ENCODE data around the gene DRD3. TPM values are rescaled to one million over a fixed set of nuclear protein-coding genes. Genes with fewer than 3 reads are reported as not detected.

The DRD3 gene
- total RNA-seq, 1 donor from 2014 or later = not detected

DNA sequence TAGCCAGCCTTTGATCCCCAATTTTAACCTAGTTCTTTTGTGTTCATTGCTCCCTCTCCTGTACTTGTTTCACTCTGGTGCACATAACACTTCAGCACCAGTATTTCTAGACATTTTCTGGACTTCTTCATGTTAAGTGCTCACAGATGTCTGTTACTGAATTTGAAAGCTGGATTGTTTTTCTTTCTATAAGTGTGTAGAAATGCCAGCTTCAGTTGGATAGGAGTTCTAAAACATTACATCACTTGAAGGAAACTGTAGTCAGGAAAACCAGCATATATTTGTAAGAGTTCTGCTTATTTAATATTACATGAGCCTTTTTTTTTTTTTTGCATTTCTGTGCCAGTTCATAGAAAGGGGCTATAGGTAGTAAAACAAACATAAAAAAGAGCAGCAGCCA lies 100.7 kb downstream of the DRD3 start:
- Histone ChIP-seq H3F3A (ENCODE audit: low read depth) (no peaks in the 10 kb centered on the region), H4K20me1 (ENCODE audit: low read depth) (no peaks in the 10 kb centered on the region), H3K36me3 (peaks cover 17% of the 10 kb centered on the region), H3K9me3 (ENCODE audit: low read depth) (no peaks in the 10 kb centered on the region), H3K27me3 (no peaks in the 10 kb centered on the region), H3K27ac (no peak overlapping the region), H3K4me2 (no peak overlapping the region), H3K9ac (no peak overlapping the region), H3K79me2 (ENCODE audit: low read depth) (no peaks in the 10 kb centered on the region), H3K4me1 (no peaks in the 10 kb centered on the region), H2AFZ (replicated peaks) (no peak overlapping the region), H3K4me3 (no peak overlapping the region)
- Mint-ChIP-seq H3K27me3 (ENCODE audit: insufficient read depth, low read depth) (no peaks in the 10 kb centered on the region), H3K36me3 (peaks cover 40% of the 10 kb centered on the region), H3K27ac (no peak overlapping the region), H3K4me1 (no peaks in the 10 kb centered on the region), H3K4me3 (no peak overlapping the region), H3K9me3 (no peaks in the 10 kb centered on the region)
- TF ChIP-seq CTCF (IDR thresholded peaks at IDR 0.05) (no peak), EZH2phosphoT487 (IDR thresholded peaks at IDR 0.05) (no peak), EZH2 (IDR thresholded peaks at IDR 0.05) (no peak)
- DNase-seq (ENCODE audit: low spot score) = no peak

Other genes starting within 250 kb of the DRD3 start
- gene ZDHHC23, start 231.0 kb downstream of the DRD3 start, total RNA-seq (ENCODE audit: low replicate concordance) = 1.7 and 2.4 TPM in 2 replicates
- 4.9 and 6.4 TPM in 2 replicates for gene CCDC191, start 122.5 kb downstream of the DRD3 start, total RNA-seq (ENCODE audit: low replicate concordance)
- 28.2 and 32.1 TPM in 2 replicates for gene QTRT2, start 122.3 kb downstream of the DRD3 start, total RNA-seq (ENCODE audit: low replicate concordance)
- gene ZNF80, start 58.5 kb upstream of the DRD3 start, total RNA-seq (ENCODE audit: low replicate concordance) = not detected in 2 replicates
- gene TIGIT, start 115.0 kb upstream of the DRD3 start, total RNA-seq (ENCODE audit: low replicate concordance) = not detected in 2 replicates

All from neural progenitor cell (in vitro differentiated cells).